Stimulated activated CD8-positive, alpha-beta memory T cell treated with anti-CD3 and anti-CD28 coated beads, Interleukin-15, amount 100 ng/mL, for 4 hours (primary cell): ENCODE results near the gene COL5A2.

ENCODE experiments used
- DNase-seq, 2 donors: peaks; one replicate each; pipeline ENCODE4 v3.0.0-alpha.2; 2020; ENCODE audit warnings: low read depth in 2 of 2

Gene COL5A2

DNA sequence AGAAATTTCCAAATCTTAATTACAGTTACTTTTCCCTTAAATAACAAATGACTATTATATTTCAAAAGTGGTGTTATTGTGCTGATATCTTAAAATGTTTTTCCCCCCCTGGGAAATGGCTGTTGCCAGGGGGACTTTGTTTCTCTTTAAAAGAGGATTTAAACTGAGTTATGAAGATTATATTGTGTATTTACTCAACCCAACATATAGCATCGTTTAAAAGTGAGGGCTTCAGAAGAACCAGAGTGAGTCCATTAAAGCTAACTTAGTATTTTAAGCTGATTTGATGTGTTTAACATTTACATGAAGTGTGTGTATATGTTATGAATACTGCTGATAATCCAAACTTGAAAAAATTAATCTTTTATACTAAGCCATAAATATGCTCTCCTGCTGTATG, 81.6 kb downstream of the COL5A2 start:
- DNase-seq, result no peak

DNA sequence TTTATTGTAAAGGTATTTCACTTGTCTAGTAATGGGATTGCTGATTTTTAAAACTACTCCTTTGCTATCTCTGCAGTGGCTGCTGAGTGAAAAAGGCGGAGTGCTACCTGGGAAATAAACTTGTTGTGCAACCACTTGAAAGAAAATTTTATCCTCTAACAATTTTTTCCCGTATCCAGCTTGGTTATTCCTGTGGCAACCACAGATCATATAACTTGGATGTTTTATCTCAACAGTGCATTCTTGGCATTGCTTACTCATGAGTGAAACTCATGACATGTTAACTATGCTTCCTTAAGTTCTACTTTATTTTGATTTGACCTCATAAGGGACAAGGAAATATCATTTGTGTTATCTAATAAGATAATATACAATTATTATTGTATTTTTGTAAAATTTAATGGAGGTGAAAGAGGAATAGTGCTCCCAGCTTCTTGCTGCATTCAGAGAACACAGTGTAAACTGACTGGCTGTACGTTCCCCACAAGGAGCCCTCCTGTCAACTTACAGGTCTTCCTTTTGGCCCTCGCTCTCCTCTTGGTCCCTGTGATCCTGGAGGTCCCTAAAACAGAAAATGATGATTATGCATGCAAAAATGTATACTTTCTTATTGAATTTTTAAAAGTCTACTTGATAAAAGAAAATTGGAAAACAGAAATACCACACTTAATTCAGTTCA, 82.7 kb downstream of the COL5A2 start:
- no peak for DNase-seq

DNA sequence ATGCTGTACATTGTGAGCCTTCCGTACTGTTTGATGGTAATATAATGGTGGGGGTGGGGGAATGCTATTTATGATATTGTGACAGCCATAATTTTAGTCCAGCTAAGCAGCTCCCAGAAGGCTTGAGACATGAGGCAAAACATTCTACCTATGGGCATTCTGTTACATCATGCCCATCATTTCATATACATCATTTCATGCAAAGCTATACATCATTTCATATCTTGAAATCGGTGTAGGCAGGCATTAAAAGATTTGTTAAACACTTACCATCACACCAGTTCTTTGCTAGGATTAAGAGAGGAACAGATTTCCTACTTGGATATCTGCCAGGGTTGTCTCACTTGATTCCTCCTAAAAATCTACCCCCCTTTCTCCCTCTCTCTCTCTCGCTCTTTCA, 84.5 kb downstream of the COL5A2 start:
- DNase-seq, result no peak

DNA sequence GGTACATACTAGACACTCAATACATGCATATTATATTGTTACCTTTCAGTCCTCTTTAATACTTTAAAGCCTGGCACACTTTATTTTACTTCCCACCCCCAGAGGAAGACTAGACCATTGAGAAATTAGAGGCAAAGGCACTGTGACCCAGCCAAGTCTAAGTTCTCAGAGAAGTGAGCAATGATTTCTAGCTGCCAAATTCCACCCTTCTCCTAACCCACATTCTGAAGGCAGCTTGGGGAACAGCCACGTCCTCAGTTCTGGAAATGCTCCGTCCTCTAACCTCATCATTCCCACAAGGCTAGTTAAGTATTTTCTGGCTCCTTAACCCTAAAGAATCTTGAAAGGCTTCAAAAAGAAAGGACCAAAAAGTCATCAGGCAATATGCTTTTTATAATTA, 86.6 kb downstream of the COL5A2 start:
- no peak for DNase-seq

DNA sequence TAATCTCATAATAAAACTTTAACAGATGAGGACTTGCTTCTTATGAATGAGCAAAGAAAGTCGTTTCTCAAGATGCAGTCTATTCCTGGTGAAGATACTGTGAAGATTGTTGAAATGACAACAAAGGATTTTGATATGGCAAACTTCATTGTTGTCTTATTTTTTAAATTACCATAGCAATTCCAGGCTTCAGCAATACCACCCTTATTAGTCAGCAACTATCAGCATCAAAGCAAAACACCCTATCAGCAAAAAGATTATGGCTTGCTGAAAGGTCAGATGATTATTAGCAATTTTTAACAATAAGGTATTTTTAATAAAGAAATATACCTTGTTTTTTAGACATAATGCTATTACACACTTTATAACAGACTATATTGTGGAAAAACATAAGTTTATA, 88.3 kb downstream of the COL5A2 start:
- DNase-seq, result no peak

GRCh38 chr2:189088591-189089205, 90.9 kb downstream of the COL5A2 start:
- no peak for DNase-seq

DNA sequence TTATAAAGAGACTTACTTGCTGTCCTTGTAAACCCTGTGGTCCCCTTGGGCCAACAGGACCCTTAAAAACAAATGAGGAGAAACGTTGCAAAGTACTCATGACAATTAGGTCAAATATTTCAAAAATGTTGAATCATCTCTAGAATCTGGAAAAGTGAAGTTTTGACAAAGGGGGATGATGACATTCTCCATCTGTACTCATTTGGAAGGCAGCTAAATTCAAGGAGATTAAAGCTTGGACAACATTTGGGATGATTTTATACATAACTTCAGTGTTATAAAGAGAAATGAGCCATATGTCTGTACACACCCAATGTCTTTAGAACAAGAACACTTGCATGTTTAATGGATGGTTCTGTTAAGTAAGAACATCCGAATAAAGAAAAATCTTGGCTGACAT, 92.9 kb downstream of the COL5A2 start:
- no peak for DNase-seq

- DNase-seq, result no peak
Observed at GRCh38 chr2:189086250-189086649, 93.3 kb downstream of the COL5A2 start.

DNA sequence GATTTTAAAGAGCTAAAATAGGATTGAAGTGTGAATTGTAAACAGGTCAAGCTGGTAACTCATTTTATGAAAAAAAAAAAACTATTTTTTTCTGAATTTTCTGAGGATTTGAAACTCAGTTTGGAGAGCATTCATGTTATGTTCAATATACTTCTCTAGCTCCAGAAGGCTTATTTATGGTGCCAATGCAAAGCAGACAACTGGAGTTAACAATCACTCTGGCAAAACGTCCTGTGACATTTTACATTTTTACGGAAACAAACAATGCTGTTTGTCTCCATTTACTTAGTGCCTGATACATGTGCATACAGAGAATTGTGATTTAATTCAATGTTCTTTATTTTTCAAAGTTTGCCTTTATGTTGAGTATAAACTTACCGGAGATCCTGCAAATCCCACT, 96.0 kb downstream of the COL5A2 start:
- no peak for DNase-seq

GRCh38 chr2:189083106-189083505, 96.5 kb downstream of the COL5A2 start:
- no peak for DNase-seq

- DNase-seq, result no peak
Observed at GRCh38 chr2:189082376-189082975, 97.1 kb downstream of the COL5A2 start.

GRCh38 chr2:189076572-189076971, 103.0 kb downstream of the COL5A2 start:
- no peak for DNase-seq

GRCh38 chr2:189076120-189076519, 103.4 kb downstream of the COL5A2 start:
- no peak for DNase-seq

DNA sequence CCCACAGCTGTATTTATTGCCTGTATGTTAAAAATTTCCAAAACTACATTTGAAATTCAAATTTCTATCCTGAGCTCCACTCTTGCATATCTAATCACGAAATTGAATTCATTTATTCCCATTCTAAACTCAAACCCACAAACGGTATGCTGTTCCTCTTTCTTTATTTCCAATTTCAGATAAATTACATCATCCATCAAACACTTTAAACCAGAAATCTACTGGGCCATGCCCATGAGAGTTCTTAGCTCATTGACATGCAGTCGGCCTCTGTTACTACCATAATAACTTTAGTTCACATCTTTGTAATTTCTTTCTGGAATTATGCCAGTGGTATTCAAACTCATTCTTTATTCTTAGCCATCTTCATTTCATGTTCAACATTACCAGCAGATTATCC, 105.1 kb downstream of the COL5A2 start:
- no peak for DNase-seq

DNA sequence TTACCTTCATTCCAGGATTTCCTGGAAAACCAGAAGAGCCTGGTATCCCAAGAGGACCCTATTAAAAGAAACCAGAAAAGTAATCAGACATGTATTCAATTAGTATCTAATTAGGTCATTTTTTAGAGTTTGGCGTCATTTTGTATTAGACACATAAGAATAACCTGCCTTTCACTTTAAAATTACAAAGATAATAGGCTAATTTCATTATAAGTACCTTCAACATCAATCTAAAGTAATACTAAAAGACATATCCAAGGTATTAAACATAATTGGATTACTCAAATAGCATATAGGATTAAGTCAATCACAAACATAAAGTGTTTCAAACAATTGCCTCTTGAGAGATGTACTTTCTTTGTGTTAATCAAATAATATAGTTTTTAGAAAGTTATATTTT, 107.5 kb downstream of the COL5A2 start:
- no peak for DNase-seq

DNA sequence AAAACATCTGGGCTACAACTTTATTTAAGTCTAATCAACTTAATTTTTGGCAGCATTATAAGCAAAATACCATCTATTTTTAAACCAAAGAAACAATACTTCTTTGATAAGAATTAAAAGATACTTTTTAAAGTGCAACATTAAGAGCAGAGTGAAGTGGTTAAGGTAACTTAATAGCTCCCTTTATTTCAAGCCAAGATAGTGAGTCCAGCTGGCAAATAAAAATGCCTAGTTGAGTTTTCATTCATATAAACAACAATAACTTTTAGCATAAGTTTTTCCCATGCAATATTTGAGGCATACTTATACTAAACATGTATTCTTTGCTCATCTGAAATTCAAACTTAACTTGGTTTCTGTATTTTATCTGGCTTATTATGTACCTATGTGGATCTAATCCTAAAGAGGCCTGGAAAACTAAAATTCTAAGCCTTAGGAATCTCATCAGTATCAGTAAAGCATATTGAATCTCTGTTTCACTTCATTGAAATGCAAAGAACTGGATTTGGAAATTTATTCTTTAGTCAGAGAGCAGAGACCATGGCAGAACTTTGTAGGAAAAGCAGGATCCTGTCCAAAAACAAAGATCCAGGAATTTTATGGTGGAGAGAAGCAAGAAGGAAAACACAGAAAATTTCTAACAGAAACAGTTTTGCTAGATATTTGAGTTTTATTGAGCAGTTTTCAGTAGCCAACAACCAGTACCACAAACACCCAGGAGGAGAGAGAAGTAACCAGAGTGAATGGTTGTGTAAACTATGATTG, 109.5 kb downstream of the COL5A2 start:
- no peak for DNase-seq

DNA sequence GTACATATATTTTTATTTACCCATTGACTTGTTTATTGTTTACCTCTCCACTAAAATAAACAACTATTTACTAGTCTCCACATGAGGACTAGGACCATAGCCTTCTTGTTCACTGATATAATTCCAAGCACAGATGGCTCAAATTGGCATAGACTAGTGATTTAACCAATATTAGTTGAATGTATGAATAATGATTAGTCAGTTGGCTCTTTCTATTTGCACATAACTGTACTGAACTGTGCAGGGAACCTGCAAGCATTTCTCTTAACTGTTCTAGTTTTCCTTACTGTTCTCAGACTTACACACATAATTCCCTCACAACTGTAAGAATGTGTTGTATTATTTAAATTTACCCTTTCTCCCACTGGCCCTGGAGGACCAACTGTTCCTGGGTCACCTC, 113.5 kb downstream of the COL5A2 start:
- no peak for DNase-seq

GRCh38 chr2:189060096-189060642, 119.4 kb downstream of the COL5A2 start:
- DNase-seq, result no peak

- no peak for DNase-seq
Observed at GRCh38 chr2:189057316-189057715, 122.2 kb downstream of the COL5A2 start.

- DNase-seq, result no peak
Observed at GRCh38 chr2:189056200-189057106, 123.1 kb downstream of the COL5A2 start.

- DNase-seq, result no peak
Observed at GRCh38 chr2:189050165-189050712, 129.3 kb downstream of the COL5A2 start.
